HPDE6-E6E7 (cell line): ENCODE results near the gene GAS2L2.
"Not testable (repeated sequence)": the region's sequence is repeated elsewhere in the genome, so short reads cannot be mapped to it uniquely, and the experiment has no call there.

Experiments used
- DNase-seq: peaks from one replicate; pipeline ENCODE4 v3.0.0; 2011; ENCODE audit warnings: missing footprints; ENCODE audit errors: extremely low spot score

Gene GAS2L2

GRCh38 chr17:35728551-35728950 lies 24.5 kb downstream of the GAS2L2 start:
- DNase-seq: no peak

GRCh38 chr17:35727635-35728034 lies 25.4 kb downstream of the GAS2L2 start:
- no peak for DNase-seq

- DNase-seq: no peak
These were observed 26.0 kb downstream of the GAS2L2 start for GRCh38 chr17:35726953-35727460.

GRCh38 chr17:35726127-35726952 lies 26.7 kb downstream of the GAS2L2 start:
- peak; percentile 37 for DNase-seq

- DNase-seq: no peak
These were observed 27.3 kb downstream of the GAS2L2 start for GRCh38 chr17:35725802-35726126.

- DNase-seq: no peak
These were observed 28.0 kb downstream of the GAS2L2 start for GRCh38 chr17:35725058-35725457.

GRCh38 chr17:35723735-35724134 lies 29.3 kb downstream of the GAS2L2 start:
- no peak for DNase-seq

GRCh38 chr17:35717475-35717874 lies 35.6 kb downstream of the GAS2L2 start:
- DNase-seq: no peak

GRCh38 chr17:35716897-35717465 lies 36.1 kb downstream of the GAS2L2 start:
- DNase-seq: no peak

GRCh38 chr17:35716173-35716572 lies 36.9 kb downstream of the GAS2L2 start:
- DNase-seq: no peak

- DNase-seq: no peak
These were observed 37.6 kb downstream of the GAS2L2 start for GRCh38 chr17:35715416-35715815.

- DNase-seq: no peak
These were observed 38.1 kb downstream of the GAS2L2 start for GRCh38 chr17:35714988-35715387.

GRCh38 chr17:35713069-35713728 lies 39.8 kb downstream of the GAS2L2 start:
- DNase-seq: no peak

- no peak for DNase-seq
These were observed 42.1 kb downstream of the GAS2L2 start for GRCh38 chr17:35710950-35711349.

GRCh38 chr17:35709874-35710273 lies 43.2 kb downstream of the GAS2L2 start:
- no peak for DNase-seq

GRCh38 chr17:35708951-35709350 lies 44.1 kb downstream of the GAS2L2 start:
- DNase-seq: no peak

- DNase-seq: no peak
These were observed 44.9 kb downstream of the GAS2L2 start for GRCh38 chr17:35708149-35708548.

GRCh38 chr17:35705705-35706104 lies 47.3 kb downstream of the GAS2L2 start:
- DNase-seq: no peak

- no peak for DNase-seq
These were observed 47.8 kb downstream of the GAS2L2 start for GRCh38 chr17:35705230-35705629.

GRCh38 chr17:35703308-35703707 lies 49.7 kb downstream of the GAS2L2 start:
- DNase-seq: not testable (repeated sequence)

- DNase-seq: no peak
These were observed 51.5 kb downstream of the GAS2L2 start for GRCh38 chr17:35701491-35701890.

- no peak for DNase-seq
These were observed 52.9 kb downstream of the GAS2L2 start for GRCh38 chr17:35700150-35700549.

GRCh38 chr17:35698800-35699199 lies 54.2 kb downstream of the GAS2L2 start:
- DNase-seq: no peak
